GDM1 (cell line): ENCODE data around the gene MMAB.

Source experiments
- DNase-seq: peaks from one replicate; lab custom pipeline; 2025; lab: John Stamatoyannopoulos, UW

MMAB gene

GRCh38 chr12:109583733-109584132, 10.4 kb upstream of the MMAB start:
- DNase-seq = no peak

GRCh38 chr12:109582636-109583035, 9.3 kb upstream of the MMAB start:
- DNase-seq = no peak

- no peak for DNase-seq
These were observed 8.6 kb upstream of the MMAB start for GRCh38 chr12:109581856-109582255.

GRCh38 chr12:109581334-109581691, 8.0 kb upstream of the MMAB start:
- DNase-seq = no peak

GRCh38 chr12:109580684-109581333, 7.5 kb upstream of the MMAB start:
- no peak for DNase-seq

- no peak for DNase-seq
These were observed 7.0 kb upstream of the MMAB start for GRCh38 chr12:109580272-109580671.

GRCh38 chr12:109579639-109580038, 6.3 kb upstream of the MMAB start:
- DNase-seq = no peak

- no peak for DNase-seq
These were observed 5.1 kb upstream of the MMAB start for GRCh38 chr12:109578330-109578927.

- DNase-seq = no peak
These were observed 4.0 kb upstream of the MMAB start for GRCh38 chr12:109577311-109577710.

GRCh38 chr12:109575683-109576082, 2.4 kb upstream of the MMAB start:
- no peak for DNase-seq

GRCh38 chr12:109573914-109574244, 575 bp upstream of the MMAB start:
- DNase-seq = no peak

- DNase-seq = no peak
These were observed 828 bp downstream of the MMAB start for GRCh38 chr12:109572506-109572845.

- no peak for DNase-seq
These were observed 1.4 kb downstream of the MMAB start for GRCh38 chr12:109571773-109572505.

GRCh38 chr12:109568486-109568885, 4.8 kb downstream of the MMAB start:
- no peak for DNase-seq

- DNase-seq = no peak
These were observed 5.3 kb downstream of the MMAB start for GRCh38 chr12:109567967-109568366.

- DNase-seq = no peak
These were observed 6.0 kb downstream of the MMAB start for GRCh38 chr12:109567296-109567695.

- DNase-seq = no peak
These were observed 6.9 kb downstream of the MMAB start for GRCh38 chr12:109566424-109566823.

GRCh38 chr12:109563291-109564284, 9.7 kb downstream of the MMAB start:
- DNase-seq = no peak

GRCh38 chr12:109562871-109563270, 10.4 kb downstream of the MMAB start:
- DNase-seq = no peak

GRCh38 chr12:109561711-109562030, 11.6 kb downstream of the MMAB start:
- DNase-seq = no peak

GRCh38 chr12:109560867-109561710, 12.2 kb downstream of the MMAB start:
- DNase-seq = no peak

- DNase-seq = no peak
These were observed 13.7 kb downstream of the MMAB start for GRCh38 chr12:109559601-109560000.
